CD8-positive, alpha-beta memory T cell (primary cell): ENCODE data around the gene CA5A. TPM values are rescaled to one million over a fixed set of nuclear protein-coding genes. Genes with fewer than 3 reads are reported as not detected.
"Not testable (repeated sequence)": the region's sequence is repeated elsewhere in the genome, so short reads cannot be mapped to it uniquely, and the experiment has no call there.

Experiments
- CTCF ChIA-PET: fragments of 350-600 bp; sonication (Branson Sonifier 250); formaldehyde crosslinking; loops from one replicate; lab custom pipeline; 2021; ENCODE audit warnings: antibody characterized with exemption; lab: Charles Lee
- POLR2A ChIA-PET: fragments of 350-600 bp; sonication (Branson Sonifier 250); formaldehyde crosslinking; loops from one replicate; lab custom pipeline; 2021; ENCODE audit warnings: antibody characterized with exemption; lab: Charles Lee
- DNase-seq, 5 donors: peaks; one replicate each; pipeline versions ENCODE4 v3.0.0 to v3.0.0-alpha.2; 2020 to 2022; ENCODE audit warnings: mixed read lengths in 1 of 5
- H3K27ac ChIP-seq: one replicate; pipeline ENCODE4 v1.7.0; 2013; ENCODE audit warnings: low read depth, mild to moderate bottlenecking, low read length, moderate library complexity
- H3K27me3 ChIP-seq: 2 replicates; pipeline ENCODE4 v1.7.0; 2013; ENCODE audit warnings: low read length, mild to moderate bottlenecking; ENCODE audit not compliant: insufficient read depth, poor library complexity, severe bottlenecking
- H3K36me3 ChIP-seq: 2 replicates; pipeline ENCODE4 v1.7.0; 2013; ENCODE audit warnings: mild to moderate bottlenecking, low read length, moderate library complexity; ENCODE audit not compliant: insufficient read depth
- H3K4me1 ChIP-seq: 2 replicates; pipeline ENCODE4 v1.7.0; 2013; ENCODE audit warnings: mild to moderate bottlenecking, low read length, moderate library complexity; ENCODE audit not compliant: insufficient read depth
- H3K4me3 ChIP-seq: 2 replicates; pipeline ENCODE4 v1.7.0; 2013; ENCODE audit warnings: mild to moderate bottlenecking, low read length
- H3K9me3 ChIP-seq: 2 replicates; pipeline ENCODE4 v1.7.0; 2013; ENCODE audit warnings: mild to moderate bottlenecking, low read length
- H3K27ac Mint-ChIP-seq, 8 donors: one replicate each; pipeline ENCODE4 v1.8.0; 2020 to 2021; ENCODE audit warnings: mixed read lengths in 8 of 8, mild to moderate bottlenecking in 6 of 8, inconsistent platforms in 3 of 8, moderate library complexity in 3 of 8
- H3K27me3 Mint-ChIP-seq, 2 donors: one replicate each; pipeline ENCODE4 v1.8.0; 2020 to 2021; ENCODE audit warnings: mixed read lengths in 2 of 2, mild to moderate bottlenecking in 1 of 2, moderate library complexity in 1 of 2
- H3K36me3 Mint-ChIP-seq, 3 donors: one replicate each; pipeline ENCODE4 v1.8.0; 2020 to 2021; ENCODE audit warnings: mixed read lengths in 3 of 3, inconsistent platforms in 1 of 3, mild to moderate bottlenecking in 1 of 3
- H3K4me1 Mint-ChIP-seq, 3 donors: one replicate each; pipeline ENCODE4 v1.8.0; 2020 to 2021; ENCODE audit warnings: mixed read lengths in 3 of 3, inconsistent platforms in 1 of 3, mild to moderate bottlenecking in 1 of 3
- H3K4me3 Mint-ChIP-seq, 7 donors: one replicate each; pipeline ENCODE4 v1.8.0; 2020 to 2021; ENCODE audit warnings: mixed read lengths in 7 of 7, mild to moderate bottlenecking in 6 of 7, moderate library complexity in 4 of 7, inconsistent platforms in 2 of 7
- H3K9me3 Mint-ChIP-seq, 5 donors: one replicate each; pipeline ENCODE4 v1.8.0; 2020 to 2022; ENCODE audit warnings: mixed read lengths in 5 of 5, mild to moderate bottlenecking in 3 of 5, moderate library complexity in 2 of 5, inconsistent platforms in 1 of 5
- polyA plus RNA-seq: library from polyadenylated mRNA; unstranded; fragments of 300-500 nt; fragmentation: Illumina TruSeq; gene quantifications from one replicate; pipeline ENCODE4 v1.2.3, GENCODE V29; 2021
- total RNA-seq, 2 experiments: library from RNA; stranded (reverse); gene quantifications; one replicate each; pipeline ENCODE4 v1.2.3, GENCODE V29; 2021

Gene CA5A
- total and polyA plus RNA-seq, 3 experiments from 2014 or later: not detected

DNA sequence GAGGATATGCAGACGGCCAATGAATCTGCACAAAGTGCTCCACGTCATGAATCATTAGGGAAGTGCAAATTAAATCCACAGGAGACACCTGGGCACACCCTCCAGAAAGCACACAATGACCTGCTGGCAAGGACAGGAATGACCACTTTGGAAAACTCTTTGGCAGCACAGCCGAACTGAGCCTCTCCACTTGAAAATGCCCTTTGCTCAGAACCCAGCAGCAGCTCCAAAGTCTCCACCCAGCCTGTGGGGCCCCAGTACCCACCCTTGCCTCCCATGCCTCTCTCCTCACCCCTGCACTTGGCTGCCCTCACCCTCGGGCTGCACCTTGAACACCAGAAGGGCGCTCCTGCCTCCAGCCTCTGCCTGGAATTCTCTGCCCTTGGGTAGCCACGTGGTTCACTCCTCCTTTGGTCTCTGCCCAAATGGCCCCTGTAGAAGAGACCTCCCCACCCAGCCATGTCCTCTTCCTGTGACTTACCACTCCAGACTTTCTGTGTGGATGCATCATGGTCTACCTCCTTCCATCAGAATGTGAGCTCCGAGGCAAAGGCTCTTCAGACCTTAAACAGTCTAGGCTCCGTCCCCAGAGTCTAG, 50.9 kb downstream of the CA5A start:
- DNase-seq, H3K4me3 Mint-ChIP-seq, H3K4me1 ChIP-seq, CTCF ChIA-PET, H3K27ac ChIP-seq, H3K27ac Mint-ChIP-seq, H3K36me3 ChIP-seq, POLR2A ChIA-PET, H3K4me1 Mint-ChIP-seq, H3K9me3 ChIP-seq, H3K27me3 Mint-ChIP-seq, H3K27me3 ChIP-seq, H3K9me3 Mint-ChIP-seq, H3K4me3 ChIP-seq, H3K36me3 Mint-ChIP-seq: not testable (repeated sequence)

DNA sequence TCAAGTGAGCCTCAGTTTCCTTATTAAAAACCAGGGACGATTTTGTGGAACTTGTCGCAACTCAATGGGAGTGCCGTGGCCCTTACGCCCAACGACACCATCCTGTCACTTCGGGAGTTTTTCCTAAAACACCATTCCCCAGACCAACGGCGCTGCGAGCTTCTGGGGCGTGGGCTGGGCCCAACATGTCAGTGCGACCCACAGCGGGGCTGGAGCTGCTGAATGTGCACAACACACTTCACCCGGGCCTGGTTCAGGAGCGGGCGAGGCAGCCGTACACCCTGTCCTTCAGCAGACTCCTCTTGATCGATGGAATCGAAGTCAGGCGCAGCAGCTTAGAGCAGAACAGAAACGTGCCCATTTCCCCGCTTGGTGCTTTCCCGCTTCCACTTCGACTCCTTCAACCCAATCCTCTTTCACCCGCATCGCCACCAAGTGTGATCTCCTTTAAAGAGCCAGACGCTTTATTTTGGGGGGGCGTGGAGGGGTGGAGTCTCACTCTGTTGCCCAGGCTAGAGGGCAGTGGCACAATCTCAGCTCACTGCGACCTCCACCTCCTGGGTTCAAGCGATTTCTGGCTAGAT, 53.8 kb downstream of the CA5A start:
- Histone ChIP-seq H3K27ac (no peak overlapping the region), H3K9me3 (no peaks in the 10 kb centered on the region), H3K36me3 (no peaks in the 10 kb centered on the region), H3K4me3 (no peak overlapping the region), H3K27me3 (no peaks in the 10 kb centered on the region), H3K4me1 (no peaks in the 10 kb centered on the region)
- no peak overlapping the region for H3K4me3 Mint-ChIP-seq
- H3K27ac Mint-ChIP-seq: no peak overlapping the region
- CTCF ChIA-PET: no interaction called here
- no peaks in the 10 kb centered on the region for H3K9me3 Mint-ChIP-seq
- no peaks in the 10 kb centered on the region for H3K36me3 Mint-ChIP-seq
- no peak for DNase-seq
- H3K27me3 Mint-ChIP-seq: peaks cover 0 to 3% of the 10 kb centered on the region in 2 donors
- POLR2A ChIA-PET: no interaction called here
- H3K4me1 Mint-ChIP-seq: no peaks in the 10 kb centered on the region

DNA sequence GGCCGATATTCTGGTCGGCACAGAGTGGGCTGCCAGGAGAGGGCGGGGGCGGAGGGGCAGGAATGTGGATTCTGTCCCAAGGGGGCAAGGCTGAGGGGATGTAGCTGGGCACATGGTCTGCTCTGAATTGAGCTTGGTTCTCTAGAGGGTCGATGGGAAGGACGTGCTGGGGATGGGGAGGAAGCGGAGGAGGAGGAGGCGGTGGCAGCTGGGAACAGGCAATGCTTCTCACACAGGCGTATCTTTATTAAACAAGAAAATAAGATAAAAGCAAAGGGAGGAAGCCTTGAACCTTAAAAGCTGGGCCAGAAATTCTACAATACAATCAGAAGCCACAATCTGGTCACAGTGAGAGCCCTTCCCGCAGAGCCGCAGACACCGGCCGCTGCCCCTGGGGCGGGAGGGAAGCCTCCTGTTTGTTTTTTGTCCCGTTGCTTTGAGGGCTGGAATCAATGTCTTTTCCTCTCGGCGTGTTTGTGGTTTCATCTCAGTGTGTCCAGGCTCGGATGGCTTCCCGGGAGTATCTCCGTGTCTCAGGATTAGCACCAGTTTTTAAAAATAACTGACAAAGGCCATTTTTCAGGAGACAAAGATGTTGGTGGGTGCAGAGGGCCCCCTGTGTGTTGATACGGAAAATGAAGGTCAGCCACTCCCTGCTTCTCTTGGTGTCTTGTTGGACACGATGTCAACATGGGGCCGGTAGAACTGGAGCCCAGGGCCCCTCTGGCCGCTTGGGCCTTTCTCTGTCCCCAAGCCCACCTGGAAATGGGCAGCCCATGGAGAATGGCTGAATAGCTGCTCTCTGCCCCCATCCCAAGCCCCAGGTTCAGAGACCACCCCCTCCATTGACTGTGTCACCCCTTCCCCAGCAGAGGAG, 54.8 kb downstream of the CA5A start:
- Histone ChIP-seq H3K27ac (no peak overlapping the region), H3K27me3 (no peaks in the 10 kb centered on the region), H3K4me1 (no peaks in the 10 kb centered on the region), H3K9me3 (no peaks in the 10 kb centered on the region), H3K36me3 (no peaks in the 10 kb centered on the region), H3K4me3 (no peak overlapping the region)
- Mint-ChIP-seq H3K36me3 (no peaks in the 10 kb centered on the region), H3K4me1 (no peaks in the 10 kb centered on the region), H3K9me3 (no peaks in the 10 kb centered on the region), H3K27ac (peak overlapping the region in 1 of 8 donors; percentile 97), H3K27me3 (peaks cover 0 to 3% of the 10 kb centered on the region in 2 donors), H3K4me3 (no peak overlapping the region)
- DNase-seq: no peak
- POLR2A ChIA-PET: no interaction called here
- CTCF ChIA-PET: no interaction called here

DNA sequence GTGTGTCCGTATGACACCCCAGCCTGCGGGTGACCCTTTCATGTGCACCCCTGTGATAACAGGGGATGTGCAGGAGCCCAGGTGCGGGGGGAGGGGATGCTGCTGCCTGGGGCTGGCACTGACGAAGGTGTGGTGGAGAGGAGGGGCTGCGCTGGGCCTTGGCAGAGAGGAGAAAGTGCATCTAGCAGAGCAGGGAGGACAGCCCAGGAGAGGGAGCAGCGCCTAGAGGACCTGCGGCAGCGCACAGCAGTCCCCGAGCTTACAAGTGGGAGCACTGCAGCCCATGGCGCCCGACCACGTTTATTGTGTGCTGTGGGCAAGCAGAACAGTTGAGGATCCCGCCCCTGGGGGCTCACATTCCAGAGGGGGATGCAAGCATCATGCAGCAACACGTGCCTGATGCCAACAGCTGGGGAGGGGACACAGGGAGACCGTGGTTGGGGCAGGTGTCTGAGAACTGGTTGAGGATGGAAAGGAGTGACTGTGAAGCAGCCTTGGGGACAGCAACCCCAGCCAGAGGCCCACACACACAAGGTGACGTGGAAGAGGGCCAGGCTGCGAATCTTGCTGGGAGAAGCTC, 56.1 kb downstream of the CA5A start:
- no peak overlapping the region for H3K4me3 ChIP-seq
- CTCF ChIA-PET: no interaction called here
- H3K36me3 Mint-ChIP-seq: no peaks in the 10 kb centered on the region
- no peak overlapping the region for H3K27ac ChIP-seq
- H3K4me1 ChIP-seq: peaks cover under 1% of the 10 kb centered on the region
- peaks cover under 1 to 2% (median 1%) of the 10 kb centered on the region in 3 donors for H3K4me1 Mint-ChIP-seq
- H3K9me3 ChIP-seq: no peaks in the 10 kb centered on the region
- DNase-seq: no peak
- H3K4me3 Mint-ChIP-seq: no peak overlapping the region
- peaks cover 0 to under 1% of the 10 kb centered on the region in 2 donors for H3K27me3 Mint-ChIP-seq
- no peaks in the 10 kb centered on the region for H3K27me3 ChIP-seq
- no peaks in the 10 kb centered on the region for H3K36me3 ChIP-seq
- POLR2A ChIA-PET: no interaction called here
- no peak overlapping the region for H3K27ac Mint-ChIP-seq
- H3K9me3 Mint-ChIP-seq: no peaks in the 10 kb centered on the region

DNA sequence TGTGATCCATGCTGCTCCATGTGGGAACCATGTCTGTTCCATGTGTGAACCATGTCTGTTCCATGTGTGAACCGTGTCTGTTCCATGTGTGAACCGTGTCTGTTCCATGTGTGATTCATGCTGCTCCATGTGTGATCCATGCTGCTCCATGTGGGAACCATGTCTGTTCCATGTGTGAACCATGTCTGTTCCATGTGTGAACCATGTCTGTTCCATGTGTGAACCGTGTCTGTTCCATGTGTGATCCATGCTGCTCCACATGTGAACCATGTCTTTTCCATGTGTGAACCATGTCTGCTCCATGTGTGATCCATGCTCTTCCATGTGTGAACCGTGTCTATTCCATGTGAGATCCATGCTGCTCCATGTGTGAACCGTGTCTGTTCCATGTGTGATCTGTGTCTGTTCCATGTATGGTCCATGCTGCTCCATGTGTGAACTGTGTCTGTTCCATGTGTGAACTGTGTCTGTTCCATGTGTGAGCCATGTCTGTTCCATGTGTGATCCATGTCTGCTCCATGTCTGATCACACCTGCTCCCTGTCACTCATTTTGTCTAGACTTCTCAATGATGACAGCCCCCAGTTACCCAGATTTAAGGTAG, 56.8 kb downstream of the CA5A start:
- H3K4me3 ChIP-seq, H3K9me3 Mint-ChIP-seq, H3K27ac ChIP-seq, H3K9me3 ChIP-seq, CTCF ChIA-PET, H3K4me3 Mint-ChIP-seq, DNase-seq, H3K27me3 Mint-ChIP-seq, H3K27me3 ChIP-seq, H3K36me3 Mint-ChIP-seq, POLR2A ChIA-PET, H3K4me1 ChIP-seq, H3K4me1 Mint-ChIP-seq, H3K36me3 ChIP-seq: not testable (repeated sequence)
- H3K27ac Mint-ChIP-seq: peak overlapping the region in 2 of 8 donors; percentile 47 to 94

DNA sequence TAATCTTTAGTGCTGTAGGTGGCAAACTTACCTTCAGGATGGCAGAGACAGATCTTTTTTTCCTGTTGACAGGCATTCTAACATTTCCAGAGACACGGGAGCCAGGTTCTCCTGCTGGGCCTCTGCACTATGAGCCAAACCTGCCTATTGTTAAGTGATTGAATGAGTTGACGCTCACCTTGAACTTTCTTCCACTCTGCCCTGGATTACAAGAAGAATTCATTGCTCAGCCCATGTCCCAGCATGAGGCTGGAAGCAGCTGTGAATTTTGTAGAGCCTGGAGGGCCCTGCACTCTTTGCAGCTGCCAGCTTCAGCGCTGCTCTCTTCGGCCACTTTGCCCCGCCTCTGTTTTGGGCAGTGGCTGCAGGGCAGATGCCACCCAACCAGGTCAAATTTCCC, 57.6 kb downstream of the CA5A start:
- Mint-ChIP-seq H3K4me3 (no peak overlapping the region), H3K4me1 (peaks cover 7 to 11% (median 7%) of the 10 kb centered on the region in 3 donors), H3K9me3 (no peaks in the 10 kb centered on the region), H3K27me3 (peaks cover 2 to 3% of the 10 kb centered on the region in 2 donors), H3K27ac (no peak overlapping the region), H3K36me3 (no peaks in the 10 kb centered on the region)
- ChIA-PET POLR2A (no interaction called here), CTCF (no interaction called here)
- H3K36me3 ChIP-seq: no peaks in the 10 kb centered on the region
- no peaks in the 10 kb centered on the region for H3K9me3 ChIP-seq
- no peaks in the 10 kb centered on the region for H3K27me3 ChIP-seq
- no peak overlapping the region for H3K4me3 ChIP-seq
- H3K27ac ChIP-seq: no peak overlapping the region
- DNase-seq: no peak
- H3K4me1 ChIP-seq: peaks cover 5% of the 10 kb centered on the region

DNA sequence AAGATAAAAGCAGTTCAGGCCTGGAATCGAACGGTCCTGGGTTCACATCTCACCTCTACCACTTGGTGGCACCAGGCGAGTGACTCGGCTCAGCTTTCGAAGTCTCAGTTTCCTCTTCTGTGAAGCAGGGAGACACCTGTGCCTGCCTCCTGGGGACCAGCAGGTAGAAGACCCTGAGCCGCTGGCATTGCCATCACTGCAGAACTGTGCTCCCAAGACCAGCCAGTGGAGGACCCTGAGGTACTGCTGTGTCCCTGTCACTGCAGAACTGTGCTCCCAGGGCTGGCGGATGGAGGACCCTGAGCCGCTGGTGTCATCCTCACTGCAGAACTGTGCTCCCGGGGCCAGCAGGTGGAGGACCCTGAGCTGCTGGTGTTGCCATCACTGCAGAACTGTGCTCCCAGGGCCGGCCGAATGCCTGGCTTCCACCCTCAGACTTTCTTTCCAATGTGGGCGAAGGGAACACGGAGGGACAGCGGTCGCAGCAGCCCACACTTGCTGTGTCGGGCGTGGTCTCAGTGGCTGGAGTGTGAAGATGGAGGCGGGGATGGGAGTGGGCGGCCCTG, 58.3 kb downstream of the CA5A start:
- Histone ChIP-seq H3K4me1 (peaks cover 5% of the 10 kb centered on the region), H3K4me3 (no peak overlapping the region), H3K36me3 (no peaks in the 10 kb centered on the region), H3K27me3 (no peaks in the 10 kb centered on the region), H3K27ac (no peak overlapping the region), H3K9me3 (no peaks in the 10 kb centered on the region)
- peaks cover 7 to 11% (median 7%) of the 10 kb centered on the region in 3 donors for H3K4me1 Mint-ChIP-seq
- no peaks in the 10 kb centered on the region for H3K36me3 Mint-ChIP-seq
- H3K4me3 Mint-ChIP-seq: peak overlapping the region in 1 of 7 donors; percentile 13
- no peaks in the 10 kb centered on the region for H3K9me3 Mint-ChIP-seq
- peak in 1 of 5 donors; percentile 53 for DNase-seq
- peaks cover 2 to 3% of the 10 kb centered on the region in 2 donors for H3K27me3 Mint-ChIP-seq
- no peak overlapping the region for H3K27ac Mint-ChIP-seq
- ChIA-PET POLR2A (no interaction called here), CTCF (no interaction called here)
